ENCODE results near the gene WHRN. TPM values are rescaled to one million over a fixed set of nuclear protein-coding genes. Genes with fewer than 3 reads are reported as not detected.
A peak's percentile ranks its signal among the peaks of the same experiment; 100 is the strongest.

The WHRN gene
- total and polyA plus RNA-seq, 7 experiments from 2014 or later = 0.12 to 24.0 (median 2.5) TPM; not detected in 1

- POLR2A ChIA-PET = interaction anchor here (1.0 to 33.2 kb wide), 6 partner anchors 15 to 220 kb away, joined by 3 to 978 read pairs (median 4); no protein-coding TSS in a partner anchor
- H3K27me3 Mint-ChIP-seq = no peaks in the 10 kb centered on the region
Observed at GRCh38 chr9:114400219-114400618, 105.1 kb downstream of the WHRN start.

GRCh38 chr9:114399381-114399780, 105.9 kb downstream of the WHRN start:
- peak overlapping the region in 3 of 9 donors; percentile 36 to 58 (median 51) for H3K27ac Mint-ChIP-seq
- H3K4me3 Mint-ChIP-seq = peak overlapping the region in 4 of 10 donors; percentile 5 to 96 (median 54)
- ChIA-PET POLR2A (interaction anchor here (0.6 to 33.2 kb wide), 8 partner anchors 10 to 193 kb away, joined by 3 to 978 read pairs (median 4); no protein-coding TSS in a partner anchor), CTCF (interaction anchor here (0.6 to 2.3 kb wide), 6 partner anchors 11 to 275 kb away, joined by 3 to 12 read pairs (median 4); partner anchors contain the start of gene AKNA)
- no peaks in the 10 kb centered on the region for H3K9me3 Mint-ChIP-seq
- Histone ChIP-seq H3K36me3 (ENCODE audit: control insufficient read depth in 2 of 3, insufficient read depth in 3 of 3, low read length in 3 of 3) (peaks cover 0 to 3% (median 0%) of the 10 kb centered on the region in 3 experiments), H3K4me3 (ENCODE audit: low read length) (no peak overlapping the region), H3K9me3 (ENCODE audit: control insufficient read depth in 2 of 3, low read length in 3 of 3) (no peaks in the 10 kb centered on the region), H3K27me3 (ENCODE audit: control insufficient read depth in 2 of 2, insufficient read depth in 2 of 2, low read length in 2 of 2) (no peaks in the 10 kb centered on the region), H3K27ac (ENCODE audit: low read depth, low read length) (no peak overlapping the region), H3K4me1 (ENCODE audit: control insufficient read depth in 2 of 2, insufficient read depth in 2 of 2, low read length in 2 of 2) (peaks cover 22 to 31% of the 10 kb centered on the region in 2 donors)
- intact Hi-C loops (cut with micrococcal nuclease) = loop anchor here (2.0 to 5.0 kb wide), 2 partner anchors 37 to 51 kb away; no protein-coding TSS in a partner anchor
- DNase-seq (no peak), ATAC-seq (no peak)
- peaks cover 31 to 37% (median 33%) of the 10 kb centered on the region in 7 donors for H3K4me1 Mint-ChIP-seq
- H3K27me3 Mint-ChIP-seq = no peaks in the 10 kb centered on the region
- H3K36me3 Mint-ChIP-seq = peaks cover 0 to 14% (median 0%) of the 10 kb centered on the region in 5 donors

More at GRCh38 chr9:114400219-114400618, 105.1 kb downstream of the WHRN start:
- no peak overlapping the region for H3K4me3 Mint-ChIP-seq
- peaks cover 22 to 29% (median 25%) of the 10 kb centered on the region in 7 donors for H3K4me1 Mint-ChIP-seq
- intact Hi-C loops (cut with micrococcal nuclease) = no loop called here
- DNase-seq (no peak), ATAC-seq (no peak)
- Histone ChIP-seq H3K27me3 (ENCODE audit: control insufficient read depth in 2 of 2, insufficient read depth in 2 of 2, low read length in 2 of 2) (no peaks in the 10 kb centered on the region), H3K27ac (ENCODE audit: low read depth, low read length) (no peak overlapping the region), H3K9me3 (ENCODE audit: control insufficient read depth in 2 of 3, low read length in 3 of 3) (no peaks in the 10 kb centered on the region), H3K4me1 (ENCODE audit: control insufficient read depth in 2 of 2, insufficient read depth in 2 of 2, low read length in 2 of 2) (peaks cover 16 to 24% of the 10 kb centered on the region in 2 donors), H3K36me3 (ENCODE audit: control insufficient read depth in 2 of 3, insufficient read depth in 3 of 3, low read length in 3 of 3) (peaks cover 0 to 3% (median 0%) of the 10 kb centered on the region in 3 experiments), H3K4me3 (ENCODE audit: low read length) (no peak overlapping the region)
- CTCF ChIA-PET = interaction anchor here (0.7 to 2.3 kb wide), 4 partner anchors 12 to 253 kb away, joined by 3 to 12 read pairs (median 4); partner anchors contain the start of gene AKNA
- H3K27ac Mint-ChIP-seq = peak overlapping the region in 4 of 9 donors; percentile 28 to 46 (median 36)
- H3K36me3 Mint-ChIP-seq = peaks cover 0 to 10% (median 0%) of the 10 kb centered on the region in 5 donors
- no peaks in the 10 kb centered on the region for H3K9me3 Mint-ChIP-seq

DNA sequence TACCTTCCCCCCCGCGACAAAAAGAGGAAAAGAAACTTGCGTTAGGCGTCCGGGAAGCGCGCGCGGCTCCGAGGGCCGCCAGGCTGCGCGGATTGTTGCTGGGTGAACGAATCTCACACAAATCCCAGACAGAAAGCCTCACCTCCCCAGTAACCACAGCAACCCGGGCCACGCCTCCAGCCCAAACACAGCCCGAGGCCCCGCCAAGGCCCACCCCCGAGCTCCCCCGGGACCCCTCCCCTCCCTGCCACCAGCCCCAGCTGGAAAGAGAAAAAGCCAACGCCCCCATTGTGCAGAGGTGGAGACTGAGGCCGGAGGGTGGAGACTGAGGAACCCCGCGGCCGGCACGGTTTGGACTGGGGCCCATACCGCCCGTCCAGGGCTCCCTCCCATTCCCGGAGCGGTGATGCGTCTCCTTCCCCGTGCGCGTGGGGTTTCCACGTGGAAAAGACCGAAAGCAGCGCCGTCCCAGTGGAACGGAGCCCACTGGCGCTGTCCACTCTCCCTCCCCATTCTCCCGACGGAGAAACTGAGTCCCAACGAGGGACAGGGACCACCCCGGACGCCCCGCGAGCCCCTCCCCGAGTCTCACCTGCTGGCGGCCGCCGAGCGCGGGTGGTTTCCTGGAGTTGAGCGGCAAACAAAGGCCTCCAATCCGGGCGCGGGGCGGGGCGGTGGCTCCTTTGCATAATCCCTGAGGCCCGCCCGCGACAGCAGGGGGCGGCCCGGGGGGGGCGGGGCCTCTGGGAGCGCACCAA, 107.2 kb downstream of the WHRN start:
- H3K36me3 Mint-ChIP-seq = peaks cover 0 to 18% (median 0%) of the 10 kb centered on the region in 5 donors
- Histone ChIP-seq H3K4me1 (ENCODE audit: control insufficient read depth in 2 of 2, insufficient read depth in 2 of 2, low read length in 2 of 2) (peaks cover 26 to 44% of the 10 kb centered on the region in 2 donors), H3K27me3 (ENCODE audit: control insufficient read depth in 2 of 2, insufficient read depth in 2 of 2, low read length in 2 of 2) (no peaks in the 10 kb centered on the region), H3K27ac (ENCODE audit: low read depth, low read length) (peak overlapping the region; percentile 97), H3K4me3 (ENCODE audit: low read length) (peak overlapping the region; percentile 98), H3K9me3 (ENCODE audit: control insufficient read depth in 2 of 3, low read length in 3 of 3) (no peaks in the 10 kb centered on the region), H3K36me3 (ENCODE audit: control insufficient read depth in 2 of 3, insufficient read depth in 3 of 3, low read length in 3 of 3) (peaks cover 0 to 3% (median 0%) of the 10 kb centered on the region in 3 experiments)
- intact Hi-C loops (cut with micrococcal nuclease) = loop anchor here (1.0 to 5.0 kb wide), 10 partner anchors 10 to 531 kb away; partner anchors contain the start of genes ATP6V1G1 (in 2 of the 2) and WHRN (in 2 of the 2)
- no peaks in the 10 kb centered on the region for H3K27me3 Mint-ChIP-seq
- H3K27ac Mint-ChIP-seq = peak overlapping the region; percentile 88 to 99 (median 97)
- H3K4me1 Mint-ChIP-seq = peaks cover 40 to 48% (median 46%) of the 10 kb centered on the region in 7 donors
- H3K9me3 Mint-ChIP-seq = no peaks in the 10 kb centered on the region
- POLR2A ChIA-PET = interaction anchor here (0.6 to 33.2 kb wide), 6 partner anchors 14 to 1120 kb away, joined by 3 to 978 read pairs (median 4); partner anchors contain the start of gene AKNA
- DNase-seq (peak; percentile 91 to 96 (median 94)), ATAC-seq (peak; percentile 94)
- CTCF ChIA-PET = interaction anchor here (1.1 to 2.3 kb wide), 4 partner anchors 7 to 255 kb away, joined by 4 to 6 read pairs (median 5); partner anchors contain the start of gene AKNA
- peak overlapping the region; percentile 86 to 99 (median 96) for H3K4me3 Mint-ChIP-seq

- Histone ChIP-seq H3K36me3 (ENCODE audit: control insufficient read depth in 2 of 3, insufficient read depth in 3 of 3, low read length in 3 of 3) (peaks cover 0 to 3% (median 0%) of the 10 kb centered on the region in 3 experiments), H3K4me3 (ENCODE audit: low read length) (peak overlapping the region; percentile 98), H3K4me1 (ENCODE audit: control insufficient read depth in 2 of 2, insufficient read depth in 2 of 2, low read length in 2 of 2) (peaks cover 32 to 51% of the 10 kb centered on the region in 2 donors), H3K9me3 (ENCODE audit: control insufficient read depth in 2 of 3, low read length in 3 of 3) (no peaks in the 10 kb centered on the region), H3K27ac (ENCODE audit: low read depth, low read length) (peak overlapping the region; percentile 97), H3K27me3 (ENCODE audit: control insufficient read depth in 2 of 2, insufficient read depth in 2 of 2, low read length in 2 of 2) (no peaks in the 10 kb centered on the region)
- peaks cover 47 to 55% (median 53%) of the 10 kb centered on the region in 7 donors for H3K4me1 Mint-ChIP-seq
- POLR2A ChIA-PET = interaction anchor here (0.6 to 33.2 kb wide), 7 partner anchors 14 to 1119 kb away, joined by 3 to 978 read pairs (median 3); partner anchors contain the start of gene AKNA
- no peak for DNase-seq
- no peaks in the 10 kb centered on the region for H3K27me3 Mint-ChIP-seq
- intact Hi-C loops (cut with micrococcal nuclease) = loop anchor here (1.0 to 5.0 kb wide), 2 partner anchors 9 to 35 kb away; no protein-coding TSS in a partner anchor
- peaks cover 0 to 22% (median 0%) of the 10 kb centered on the region in 5 donors for H3K36me3 Mint-ChIP-seq
- H3K4me3 Mint-ChIP-seq = peak overlapping the region; percentile 86 to 99 (median 96)
- CTCF ChIA-PET = interaction anchor here (0.8 to 1.5 kb wide), 5 partner anchors 8 to 256 kb away, joined by 4 to 6 read pairs (median 5); partner anchors contain the start of gene TMEM268
- no peak for ATAC-seq
- peak overlapping the region; percentile 88 to 99 (median 97) for H3K27ac Mint-ChIP-seq
- no peaks in the 10 kb centered on the region for H3K9me3 Mint-ChIP-seq
Observed at GRCh38 chr9:114397219-114397847, 107.9 kb downstream of the WHRN start.

DNA sequence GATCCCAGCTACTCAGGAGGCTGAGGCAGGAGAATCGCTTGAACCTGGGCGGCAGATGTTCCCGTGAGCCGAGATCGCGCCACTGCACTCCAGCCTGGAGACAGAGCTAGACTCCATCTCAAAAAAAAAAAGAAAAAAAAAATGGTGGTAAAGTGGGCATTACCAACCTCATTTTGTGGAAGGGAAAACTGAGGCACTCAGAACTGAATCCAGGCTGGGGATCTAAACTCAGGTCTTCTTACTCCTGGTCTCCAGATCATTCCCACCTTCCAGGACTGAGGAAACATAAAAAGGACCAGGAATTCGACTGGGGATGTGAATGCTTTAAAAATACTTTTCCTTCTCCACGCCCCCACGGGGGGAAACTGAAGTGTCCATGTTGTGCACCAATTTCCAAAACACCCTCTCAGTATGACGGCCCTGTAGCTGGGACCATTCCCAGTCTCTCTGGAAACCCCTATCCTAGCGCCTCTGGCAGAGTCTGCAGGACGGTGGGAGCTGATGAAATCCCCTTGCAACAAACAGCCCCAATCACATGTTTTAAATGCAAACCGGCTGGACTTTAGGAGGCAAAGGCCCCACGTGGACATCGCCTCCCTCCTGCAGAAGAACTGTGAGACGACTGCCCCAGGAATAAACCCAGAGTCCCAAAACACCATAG, 108.6 kb downstream of the WHRN start:
- Histone ChIP-seq H3K27me3 (ENCODE audit: control insufficient read depth in 2 of 2, insufficient read depth in 2 of 2, low read length in 2 of 2) (no peaks in the 10 kb centered on the region), H3K27ac (ENCODE audit: low read depth, low read length) (peak overlapping the region; percentile 97), H3K36me3 (ENCODE audit: control insufficient read depth in 2 of 3, insufficient read depth in 3 of 3, low read length in 3 of 3) (peaks cover 0 to 3% (median 0%) of the 10 kb centered on the region in 3 experiments), H3K4me3 (ENCODE audit: low read length) (peak overlapping the region; percentile 98), H3K9me3 (ENCODE audit: control insufficient read depth in 2 of 3, low read length in 3 of 3) (no peaks in the 10 kb centered on the region), H3K4me1 (ENCODE audit: control insufficient read depth in 2 of 2, insufficient read depth in 2 of 2, low read length in 2 of 2) (peaks cover 36 to 57% of the 10 kb centered on the region in 2 donors)
- Mint-ChIP-seq H3K9me3 (no peaks in the 10 kb centered on the region), H3K36me3 (peaks cover 0 to 24% (median 0%) of the 10 kb centered on the region in 5 donors), H3K27ac (peak overlapping the region; percentile 88 to 99 (median 97)), H3K27me3 (no peaks in the 10 kb centered on the region), H3K4me3 (peak overlapping the region; percentile 86 to 99 (median 96)), H3K4me1 (peaks cover 50 to 62% (median 60%) of the 10 kb centered on the region in 7 donors)
- ATAC-seq = no peak
- DNase-seq = no peak
- CTCF ChIA-PET = interaction anchor here (0.8 to 3.2 kb wide), 7 partner anchors 9 to 257 kb away, joined by 4 to 26 read pairs (median 5); partner anchors contain the start of genes AKNA and TMEM268
- intact Hi-C loops (cut with micrococcal nuclease) = loop anchor here (1.0 to 5.0 kb wide), 2 partner anchors 8 to 34 kb away; no protein-coding TSS in a partner anchor
- POLR2A ChIA-PET = interaction anchor here (0.9 to 33.2 kb wide), 9 partner anchors 9 to 532 kb away, joined by 3 to 978 read pairs (median 3); partner anchors contain the start of gene AKNA

All from naive thymus-derived CD4-positive, alpha-beta T cell (primary cell).